ENCODE results near the gene TPRX2. TPM values are rescaled to one million over a fixed set of nuclear protein-coding genes. Genes with fewer than 3 reads are reported as not detected.
A peak's percentile ranks its signal among the peaks of the same experiment; 100 is the strongest.
"Not testable (repeated sequence)": the region's sequence is repeated elsewhere in the genome, so short reads cannot be mapped to it uniquely, and the experiment has no call there.

The TPRX2 gene
- total RNA-seq, 1 experiment from 2014 or later, result not detected

GRCh38 chr19:47860602-47861297 lies 1.7 kb downstream of the TPRX2 start:
- no peak for DNase-seq (ENCODE audit: low spot score)

GRCh38 chr19:47861630-47862029 lies 2.6 kb downstream of the TPRX2 start:
- no peak for DNase-seq (ENCODE audit: low spot score)

GRCh38 chr19:47863514-47863936 lies 4.5 kb downstream of the TPRX2 start:
- peak; percentile 98 for DNase-seq (ENCODE audit: low spot score)

DNA sequence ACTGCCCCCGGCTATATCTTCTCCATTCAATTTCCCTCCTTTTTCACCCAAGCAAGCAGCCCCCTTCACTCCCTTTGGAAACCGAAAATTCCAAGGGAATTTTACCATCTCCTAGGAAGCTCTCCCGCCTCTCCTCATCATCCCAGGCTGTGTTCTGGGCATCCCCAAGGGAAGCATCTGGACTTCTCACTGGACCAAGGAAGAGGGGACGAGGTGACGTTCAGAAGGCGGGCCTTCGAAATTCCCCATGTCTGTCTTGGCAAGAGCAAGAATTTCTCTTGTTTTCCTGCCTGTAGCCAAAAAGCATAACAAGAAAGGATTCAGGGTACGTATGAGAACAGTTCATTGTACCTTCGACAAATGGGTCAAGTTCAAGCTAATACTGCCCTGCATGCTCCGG lies 6.1 kb downstream of the TPRX2 start:
- DNase-seq (ENCODE audit: low spot score), result no peak

- no peak for DNase-seq (ENCODE audit: low spot score)
These were observed 19.9 kb downstream of the TPRX2 start for GRCh38 chr19:47878906-47879305.

DNA sequence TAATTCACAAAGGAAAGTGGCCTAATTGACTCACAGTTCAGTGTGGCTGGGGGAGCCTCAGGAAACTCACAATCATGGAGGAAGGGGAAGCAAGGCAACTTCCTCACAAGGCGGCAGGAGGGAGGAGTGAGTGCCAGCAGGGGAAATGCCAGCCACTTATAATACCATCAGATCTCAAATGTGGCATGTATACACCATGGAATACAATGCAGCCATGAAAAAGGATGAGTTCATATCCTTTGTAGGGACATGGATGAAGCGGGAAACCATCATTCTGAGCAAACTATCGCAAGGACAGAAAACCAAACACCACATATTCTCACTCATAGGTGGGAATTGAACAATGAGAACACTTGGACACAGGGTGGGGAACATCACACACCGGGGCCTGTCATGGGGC lies 20.4 kb downstream of the TPRX2 start:
- DNase-seq (ENCODE audit: low spot score), result not testable (repeated sequence)

- no peak for DNase-seq (ENCODE audit: low spot score)
These were observed 22.7 kb downstream of the TPRX2 start for GRCh38 chr19:47881757-47882156.

DNA sequence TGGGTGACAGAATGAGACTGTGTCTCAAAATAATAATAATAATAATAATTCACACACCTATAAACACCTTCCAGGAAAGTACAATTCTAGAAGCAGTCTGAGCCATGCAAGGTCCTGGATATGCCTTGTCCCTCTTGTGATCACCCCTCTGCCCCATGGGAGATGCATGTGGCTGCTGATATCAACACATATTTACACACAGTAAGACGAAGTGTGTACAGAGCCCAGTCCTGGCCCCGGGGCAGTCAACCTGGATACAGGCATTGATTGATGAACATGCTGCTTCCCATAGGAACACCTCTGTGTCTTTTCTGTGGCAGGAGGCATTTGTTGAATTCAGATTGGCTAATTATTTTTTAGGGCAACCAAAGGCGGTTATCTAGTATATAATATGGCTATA lies 23.9 kb downstream of the TPRX2 start:
- DNase-seq (ENCODE audit: low spot score), result no peak

- no peak for DNase-seq (ENCODE audit: low spot score)
These were observed 26.0 kb downstream of the TPRX2 start for GRCh38 chr19:47885067-47885463.

- DNase-seq (ENCODE audit: low spot score), result no peak
These were observed 27.1 kb downstream of the TPRX2 start, which contains the start of gene SULT2A1 for GRCh38 chr19:47886010-47886559. TSS of gene SULT2A1 (minus strand) at chr19:47886315. CDS start at chr19:47886257, 58 bp downstream.

- DNase-seq (ENCODE audit: low spot score), result no peak
These were observed 32.0 kb downstream of the TPRX2 start for GRCh38 chr19:47890865-47891621.

GRCh38 chr19:47891622-47891922 lies 32.5 kb downstream of the TPRX2 start:
- DNase-seq (ENCODE audit: low spot score), result no peak

DNA sequence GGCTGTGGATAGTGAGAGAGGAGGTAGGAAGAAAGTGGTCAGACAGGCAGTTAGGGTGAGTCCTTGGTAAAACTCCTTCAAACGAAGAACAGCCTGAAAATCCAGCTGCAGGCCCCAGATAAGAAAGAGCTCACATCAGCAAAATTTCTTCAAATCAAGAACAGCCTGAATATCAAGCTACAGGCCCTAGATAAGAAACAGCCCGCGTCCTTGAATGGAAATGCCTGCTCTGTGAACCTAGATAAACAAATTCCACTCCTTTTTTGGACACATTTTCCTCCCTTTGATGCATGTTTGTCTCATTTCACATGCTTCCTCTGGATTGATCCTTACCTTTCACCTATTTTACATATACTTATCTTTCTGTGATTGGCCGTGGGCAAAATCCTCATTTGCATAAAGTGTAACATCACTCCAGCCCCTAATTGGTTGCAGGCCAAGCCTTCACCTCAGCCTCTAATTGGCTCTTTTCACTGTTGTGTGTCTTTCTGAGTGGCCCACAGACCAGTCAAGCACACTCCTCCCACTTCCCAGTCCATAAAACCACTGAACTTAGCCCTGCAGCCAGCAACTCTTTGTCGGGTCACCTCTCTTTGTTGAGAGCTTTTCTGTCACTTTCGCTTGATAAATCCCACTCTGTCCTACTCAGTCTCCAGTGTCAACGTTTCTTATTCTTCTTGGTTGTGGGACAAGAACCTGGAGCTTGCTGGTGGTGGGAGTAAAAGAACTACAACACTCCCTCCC lies 33.1 kb downstream of the TPRX2 start:
- no peak for DNase-seq (ENCODE audit: low spot score)

GRCh38 chr19:47895165-47895782 lies 36.2 kb downstream of the TPRX2 start:
- no peak for DNase-seq (ENCODE audit: low spot score)

DNA sequence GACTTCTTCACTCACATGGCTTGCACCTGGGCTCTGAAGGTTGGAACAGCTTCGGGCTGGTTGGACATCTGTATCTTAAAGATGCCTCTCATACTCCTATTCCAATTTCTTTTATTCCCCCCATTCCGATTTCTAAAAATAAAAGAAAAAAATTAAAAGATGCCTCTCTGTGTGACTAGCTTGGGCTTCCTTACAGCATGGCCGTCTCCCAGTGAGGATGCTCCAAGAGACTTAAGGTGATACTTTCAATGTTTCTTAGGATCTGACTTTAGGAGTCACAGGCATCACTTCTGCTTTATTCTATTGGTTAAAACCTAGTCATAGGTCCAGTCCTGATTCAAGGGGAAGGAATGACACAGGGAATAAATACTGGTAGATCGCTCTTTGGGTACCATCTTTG lies 37.0 kb downstream of the TPRX2 start:
- DNase-seq (ENCODE audit: low spot score), result no peak

DNA sequence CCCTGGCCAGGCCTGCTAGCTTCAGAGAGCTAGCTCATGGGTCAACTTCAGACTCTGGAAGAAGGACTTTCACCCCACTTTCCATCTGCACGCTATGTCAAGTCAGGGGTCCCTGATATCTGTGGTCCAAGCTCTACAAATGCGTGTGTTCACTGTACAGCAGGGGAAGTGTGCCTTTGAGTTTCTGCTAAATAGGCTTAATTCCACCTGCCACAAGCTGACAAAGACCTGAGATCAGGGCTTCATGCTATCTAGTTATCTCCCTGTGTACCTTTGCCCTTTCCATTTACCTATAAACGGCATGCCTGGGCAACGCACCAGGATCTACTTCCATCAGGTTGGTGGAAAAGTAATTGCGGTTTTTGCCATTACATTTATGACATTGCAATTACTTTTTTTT lies 37.7 kb downstream of the TPRX2 start:
- no peak for DNase-seq (ENCODE audit: low spot score)

GRCh38 chr19:47897861-47898260 lies 38.8 kb downstream of the TPRX2 start:
- DNase-seq (ENCODE audit: low spot score), result no peak

- DNase-seq (ENCODE audit: low spot score), result no peak
These were observed 40.3 kb downstream of the TPRX2 start for GRCh38 chr19:47899335-47899734.

DNA sequence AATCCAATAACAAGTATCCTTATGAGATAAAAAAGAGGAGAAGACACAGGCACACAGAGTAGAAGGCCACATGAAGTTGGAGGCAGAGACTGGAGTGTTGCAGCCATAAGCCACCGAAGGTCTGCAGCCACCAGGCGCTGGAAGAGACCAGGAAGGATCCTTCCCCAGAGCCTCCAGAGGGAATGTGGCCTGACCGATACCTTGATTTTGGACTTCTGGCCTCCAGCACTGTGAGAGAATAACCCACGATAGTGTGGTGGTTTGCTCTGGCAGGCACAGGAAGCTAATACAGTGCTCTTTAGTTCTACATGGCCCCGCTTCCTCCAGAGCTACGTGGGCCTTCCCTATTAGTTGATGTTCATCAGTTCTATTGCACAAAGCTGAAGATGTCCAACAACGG lies 42.3 kb downstream of the TPRX2 start:
- DNase-seq (ENCODE audit: low spot score), result no peak

DNA sequence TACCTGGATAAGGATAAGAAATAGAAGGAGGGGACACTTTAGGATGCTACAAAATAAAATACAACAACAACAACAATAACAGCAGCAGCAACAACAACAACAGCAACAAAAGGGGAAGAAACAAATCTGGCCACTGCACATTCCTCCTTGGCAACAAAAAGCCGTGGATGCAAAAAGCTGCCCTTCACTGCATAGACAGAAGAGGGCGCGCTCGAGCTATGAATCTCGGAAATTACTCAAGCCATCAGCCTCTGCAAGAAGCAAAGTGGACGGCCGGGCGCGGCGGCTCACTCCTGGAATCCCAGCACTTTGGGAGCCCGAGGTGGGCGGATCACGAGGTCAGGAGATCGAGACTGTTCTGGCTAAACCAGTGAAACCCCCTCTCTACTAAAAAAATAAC lies 50.3 kb downstream of the TPRX2 start:
- DNase-seq (ENCODE audit: low spot score), result not testable (repeated sequence)

GRCh38 chr19:47910191-47910590 lies 51.2 kb downstream of the TPRX2 start:
- DNase-seq (ENCODE audit: low spot score), result not testable (repeated sequence)
